Renal cortex interstitium (tissue), 15 donors: ENCODE measurements around the gene TMEM198. TPM values are rescaled to one million over a fixed set of nuclear protein-coding genes. Genes with fewer than 3 reads are reported as not detected.
A peak's percentile ranks its signal among the peaks of the same experiment; 100 is the strongest.

Experiments used
- DNase-seq, 11 donors: peaks; one replicate each; pipeline ENCODE4 v3.0.0-alpha.2; 2013; ENCODE audit warnings: low read depth in 9 of 11, low spot score in 4 of 11; ENCODE audit errors: extremely low read depth in 1 of 11
- long read RNA-seq, 16 experiments: transcript quantifications; one replicate each; lab custom pipeline, GENCODE V29; 2026
- polyA plus RNA-seq, 3 donors: library from polyadenylated mRNA; unstranded; fragments of 120-200 nt; gene quantifications; one replicate each; pipeline ENCODE4 v1.2.1, GENCODE V29; 2013; ENCODE audit not compliant: insufficient read length in 3 of 3

Gene TMEM198, protein sequence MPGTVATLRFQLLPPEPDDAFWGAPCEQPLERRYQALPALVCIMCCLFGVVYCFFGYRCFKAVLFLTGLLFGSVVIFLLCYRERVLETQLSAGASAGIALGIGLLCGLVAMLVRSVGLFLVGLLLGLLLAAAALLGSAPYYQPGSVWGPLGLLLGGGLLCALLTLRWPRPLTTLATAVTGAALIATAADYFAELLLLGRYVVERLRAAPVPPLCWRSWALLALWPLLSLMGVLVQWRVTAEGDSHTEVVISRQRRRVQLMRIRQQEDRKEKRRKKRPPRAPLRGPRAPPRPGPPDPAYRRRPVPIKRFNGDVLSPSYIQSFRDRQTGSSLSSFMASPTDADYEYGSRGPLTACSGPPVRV
- polyA plus RNA-seq = 1 to 10 TPM; 2.2 to 3.7 (median 3.6) TPM
- long read RNA-seq, donor 1 = 0 reads
- long read RNA-seq, donor 2 = 0 reads
- long read RNA-seq, donor 3, partial matches to known transcripts = 0 of 1 reads
- long read RNA-seq, donor 3, other reads (novel, unspliced or antisense) = 0 of 1 reads
- long read RNA-seq, donor 4, partial matches to known transcripts = 0 of 2 reads
- long read RNA-seq, donor 4, other reads (novel, unspliced or antisense) = 0 of 2 reads
- long read RNA-seq, donor 5 = 0 reads
- long read RNA-seq, donor 6, partial matches to known transcripts = 72 of 118 reads
- long read RNA-seq, donor 6, other reads (novel, unspliced or antisense) = 45 of 118 reads
- long read RNA-seq, donor 7 = 0 reads
- long read RNA-seq, donor 8, partial matches to known transcripts = 0 of 2 reads
- long read RNA-seq, donor 8, other reads (novel, unspliced or antisense) = 0 of 2 reads
- long read RNA-seq, donor 9 = 0 reads
- long read RNA-seq, donor 10 = 0 reads
- long read RNA-seq, donor 11, partial matches to known transcripts = 0 of 1 reads
- long read RNA-seq, donor 11, other reads (novel, unspliced or antisense) = 0 of 1 reads
- long read RNA-seq, donor 12 = 0 reads
- long read RNA-seq, donor 13, partial matches to known transcripts = 104 of 105 reads
- long read RNA-seq, donor 13, other reads (novel, unspliced or antisense) = 0 of 105 reads
- long read RNA-seq, donor 14 = 0 reads
- long read RNA-seq, donor 15, partial matches to known transcripts = 0 of 1 reads
- long read RNA-seq, donor 15, other reads (novel, unspliced or antisense) = 0 of 1 reads
- long read RNA-seq, donor 16, partial matches to known transcripts = 0 of 1 reads
- long read RNA-seq, donor 16, other reads (novel, unspliced or antisense) = 0 of 1 reads

DNA sequence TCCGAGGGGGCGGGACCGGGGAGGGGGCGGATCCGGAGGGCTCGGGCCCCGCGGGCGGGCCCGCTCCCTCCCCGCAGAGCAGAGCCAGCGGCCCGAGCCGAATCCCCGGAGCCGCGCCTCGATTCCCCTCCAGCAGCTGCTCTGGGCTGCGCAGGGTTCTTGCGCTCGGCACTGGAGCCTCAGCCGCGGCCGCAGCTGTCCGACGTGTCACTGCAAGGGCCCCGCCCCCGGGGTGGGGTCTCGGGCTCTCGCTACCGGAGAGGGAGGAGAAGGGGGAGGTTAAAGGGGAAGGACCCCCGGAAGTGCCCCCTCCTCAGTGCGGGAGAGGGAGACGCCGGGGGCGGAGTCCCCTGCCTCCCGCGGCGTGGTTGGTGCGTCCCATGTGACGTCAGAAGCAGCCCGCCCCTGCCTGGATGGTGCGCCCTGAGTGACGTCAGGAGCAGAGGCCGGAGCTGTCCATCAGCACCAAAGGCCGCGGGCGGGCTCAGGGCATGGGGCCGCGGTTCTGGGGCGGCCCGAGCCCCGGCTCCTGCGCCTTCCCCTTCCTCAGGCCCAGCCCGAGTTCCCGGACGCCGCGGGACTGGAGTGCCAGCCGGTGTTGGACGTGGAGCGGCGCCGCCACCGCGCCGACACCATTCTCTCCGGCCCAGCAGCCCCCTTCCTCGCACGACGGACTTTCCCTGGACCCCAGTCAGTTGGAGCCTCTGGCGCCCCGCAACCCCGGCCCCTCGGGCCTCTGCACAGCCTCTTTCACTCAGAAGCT lies at the start of gene TMEM198, which contains the start of gene CHPF:
Gene TMEM198 (plus strand): TSS at position 433 of the 763 bp plus-strand sequence. CDS start 700 bp downstream, outside the sequence.
Gene CHPF (minus strand): TSS at position 214 of the 763 bp plus-strand sequence. CDS start 271 bp downstream, outside the sequence.
- DNase-seq = peak; percentile 93 to 98 (median 97)

DNA sequence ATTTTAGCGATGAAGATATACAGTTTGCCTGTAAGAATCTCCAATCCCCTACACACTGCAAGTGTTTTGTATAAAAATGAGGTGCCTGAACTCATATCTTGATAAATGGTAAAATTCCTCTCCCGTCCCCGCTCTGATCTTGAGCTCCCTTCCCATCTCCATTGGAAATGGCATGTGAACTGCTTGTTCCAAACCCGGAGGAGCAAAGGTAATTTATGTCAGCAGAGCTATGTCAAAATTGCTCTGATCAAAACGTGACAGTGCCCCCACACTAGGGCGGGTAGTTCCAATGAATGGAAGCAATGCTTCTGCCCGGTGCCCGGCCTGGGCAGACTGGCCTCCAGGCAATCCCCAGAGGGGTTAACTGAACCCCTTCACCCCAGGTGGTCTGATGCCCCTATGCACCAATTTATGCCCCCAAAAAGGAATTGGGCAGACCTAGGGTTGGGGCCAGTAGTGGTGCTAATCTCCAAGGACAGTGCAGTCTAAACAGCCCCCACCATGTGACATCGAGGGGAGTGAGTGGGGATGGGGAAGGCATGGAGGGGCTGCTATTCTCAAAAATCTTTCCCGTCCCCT lies 48.8 kb upstream of the TMEM198 start:
- DNase-seq = no peak

DNA sequence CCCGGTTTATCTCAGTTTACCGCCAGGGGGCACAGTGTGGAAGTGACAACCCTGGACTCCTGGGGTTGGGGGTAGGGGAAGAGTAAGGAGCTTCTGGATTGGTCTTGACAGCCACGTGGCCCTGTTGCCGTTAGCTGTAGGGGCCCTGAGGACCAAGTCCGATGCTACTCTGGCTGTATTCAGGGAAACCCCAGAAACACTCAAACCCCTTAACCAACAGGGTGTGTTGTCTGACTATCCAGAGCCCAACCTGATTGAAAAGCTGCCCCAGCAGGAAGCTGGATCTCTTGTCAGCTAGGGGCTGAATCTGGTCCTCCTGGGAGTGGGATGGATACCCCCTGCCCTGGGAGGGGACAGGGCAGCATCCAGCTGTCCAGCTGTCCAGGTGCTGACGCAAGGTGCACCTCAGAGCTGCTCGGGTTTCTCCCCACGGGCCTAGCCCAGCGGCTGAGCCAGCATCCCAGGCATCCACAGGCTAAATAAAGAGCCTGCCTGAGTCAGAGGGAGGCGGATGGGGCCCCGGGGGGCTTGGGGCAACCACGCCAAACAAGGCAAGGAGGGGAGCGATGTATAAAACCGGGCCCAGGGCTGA lies 48.2 kb upstream of the TMEM198 start:
- no peak for DNase-seq

DNA sequence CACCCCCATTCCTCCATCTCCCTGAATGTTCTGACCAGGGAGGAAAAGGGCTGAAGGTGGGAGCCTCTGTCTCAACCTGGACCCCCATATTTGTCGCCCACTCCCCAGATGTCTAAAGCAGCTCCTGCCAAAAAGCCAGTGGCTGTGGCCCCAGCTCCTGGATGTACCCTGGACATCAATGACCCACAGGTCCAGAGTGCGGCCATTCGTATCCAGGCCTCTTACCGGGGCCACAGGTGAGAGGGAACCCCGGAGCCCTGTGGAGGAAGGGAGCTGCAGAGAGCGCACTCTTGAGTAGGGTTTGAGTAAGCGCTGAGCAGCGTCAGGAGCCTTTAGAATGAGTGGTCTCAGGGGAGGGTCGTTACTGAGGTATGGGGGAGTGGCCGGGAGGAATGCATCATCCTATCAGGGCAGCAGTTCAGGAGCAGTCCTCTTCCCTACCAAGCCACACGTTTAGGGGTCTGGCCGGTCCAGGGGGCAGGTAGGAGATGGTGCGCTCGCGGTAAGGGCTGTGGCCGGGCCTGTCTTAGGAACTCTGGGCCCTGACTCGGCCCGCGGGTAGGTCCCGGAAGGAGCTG lies 47.5 kb upstream of the TMEM198 start:
- DNase-seq = no peak

DNA sequence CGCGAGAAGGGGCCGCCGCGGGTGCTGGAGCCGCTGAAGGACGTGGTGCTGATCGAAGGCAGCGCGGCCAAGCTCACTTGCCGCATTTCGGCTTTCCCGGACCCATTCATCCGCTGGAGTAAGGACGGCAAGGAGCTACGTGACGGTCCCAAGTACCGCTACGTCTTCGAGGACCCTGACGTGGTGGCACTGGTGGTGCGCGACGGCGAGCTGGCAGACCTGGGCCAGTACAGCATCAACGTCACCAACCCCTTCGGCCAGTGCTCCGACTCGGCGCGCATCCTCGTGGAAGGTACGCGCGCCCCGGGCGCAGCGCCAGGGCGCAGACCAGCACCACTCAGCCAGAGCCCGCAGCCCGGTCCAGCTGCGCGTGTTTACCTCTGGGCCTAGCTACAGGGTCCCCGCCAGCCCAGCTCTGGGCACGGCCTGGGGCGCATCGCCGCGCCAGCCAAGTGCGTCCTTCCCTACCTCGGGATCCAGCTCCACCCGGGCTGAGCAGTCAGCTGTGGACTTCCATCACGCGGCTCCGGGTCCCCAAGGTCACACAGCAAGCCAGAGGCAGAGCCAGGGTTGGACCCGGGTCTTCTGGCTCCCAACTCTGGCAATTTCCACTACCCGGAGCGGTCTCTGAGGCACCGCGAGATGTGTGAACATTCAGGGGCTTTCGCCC lies 46.9 kb upstream of the TMEM198 start:
- no peak for DNase-seq

DNA sequence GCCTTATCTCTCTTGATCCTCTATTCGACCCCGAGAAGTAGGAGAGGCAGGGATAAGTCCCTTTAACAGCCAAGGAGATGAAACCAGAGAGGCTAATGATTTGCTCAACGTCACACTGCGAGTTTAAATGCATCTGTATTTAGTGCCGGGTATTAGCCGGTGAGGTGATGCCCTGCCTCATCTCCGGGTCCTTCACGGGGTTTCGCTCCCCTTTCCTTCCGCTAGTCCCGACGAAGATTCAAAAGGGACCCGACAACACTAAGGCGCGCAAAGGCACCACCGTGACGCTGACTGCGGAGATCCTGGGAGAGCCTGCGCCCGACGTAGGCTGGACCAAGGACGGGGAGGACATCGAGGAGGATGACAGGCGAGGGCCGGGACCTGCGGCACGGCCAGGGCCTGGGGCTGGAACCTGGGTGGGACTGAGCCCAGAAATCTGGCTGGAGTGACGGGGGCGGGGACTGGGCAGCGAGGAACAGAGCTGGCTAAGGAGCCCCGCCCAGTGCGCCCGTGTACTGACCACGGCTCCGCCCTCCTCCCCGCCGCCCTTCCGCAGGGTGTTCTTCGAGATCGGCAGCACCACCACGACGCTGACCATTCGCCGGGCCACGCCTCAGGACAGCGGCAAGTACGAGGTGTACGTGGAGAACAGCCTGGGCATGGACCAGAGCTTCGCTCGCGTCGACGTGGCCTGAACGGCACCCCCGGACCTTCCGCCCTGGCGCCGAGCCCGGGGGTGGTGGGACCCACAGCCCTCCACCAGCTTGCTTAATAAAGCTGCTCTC lies 46.1 kb upstream of the TMEM198 start:
- no peak for DNase-seq

DNA sequence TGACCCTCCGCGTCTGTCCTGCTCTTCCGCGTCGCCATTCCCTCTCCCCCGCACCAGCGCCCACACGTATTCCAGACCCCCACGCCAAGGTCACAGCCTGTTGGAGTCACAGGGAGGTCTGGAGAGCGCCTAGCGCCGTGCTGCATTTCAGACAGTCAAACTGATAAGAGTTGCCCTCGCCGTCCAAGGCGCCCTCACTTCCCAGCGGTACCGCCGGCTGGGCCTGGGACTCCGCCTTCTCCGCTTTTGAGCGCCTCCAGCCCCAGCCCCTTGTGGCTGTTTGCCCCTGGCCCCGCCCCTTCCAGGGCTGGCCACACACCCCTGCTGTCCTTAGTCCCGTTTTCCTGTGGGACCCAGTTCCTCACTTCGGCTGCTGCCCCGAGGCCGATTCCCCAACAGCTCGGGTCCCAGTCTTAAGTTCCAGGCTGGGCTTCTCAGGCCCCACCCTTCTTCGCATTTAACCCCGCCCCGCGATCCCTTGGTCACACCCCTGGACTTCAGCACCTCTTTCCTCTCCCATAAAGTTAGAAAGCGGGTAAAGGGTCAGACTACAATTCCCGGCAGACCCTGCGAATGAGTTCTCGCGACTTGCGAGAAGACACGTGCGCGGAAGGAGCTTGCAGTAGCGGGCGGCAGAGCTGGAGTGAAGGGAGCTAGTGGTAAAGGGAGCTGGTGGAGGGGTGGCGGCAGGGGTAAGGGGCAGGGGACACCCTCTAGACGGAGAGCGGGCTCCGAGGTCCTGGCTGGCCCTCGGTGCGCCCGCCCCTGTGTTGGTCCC lies 45.4 kb upstream of the TMEM198 start, which contains the start of gene GMPPA:
Gene GMPPA (plus strand): TSS at position 612 of the 778 bp plus-strand sequence. CDS start 1,085 bp downstream, outside the sequence.
- DNase-seq = peak; percentile 93 to 98 (median 96)

DNA sequence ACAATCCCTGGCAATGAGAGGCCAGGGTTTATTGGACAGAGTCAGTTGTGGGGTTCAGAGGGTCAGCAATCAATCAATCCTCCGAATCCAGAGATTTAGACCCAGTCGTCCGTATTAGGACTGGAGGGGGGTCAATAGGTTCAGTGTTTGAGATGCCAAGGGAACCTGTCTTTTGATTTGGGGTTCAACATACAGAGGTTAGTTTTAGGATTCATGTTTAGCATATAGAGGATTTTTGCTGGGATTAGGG lies 44.8 kb upstream of the TMEM198 start:
- DNase-seq = no peak

DNA sequence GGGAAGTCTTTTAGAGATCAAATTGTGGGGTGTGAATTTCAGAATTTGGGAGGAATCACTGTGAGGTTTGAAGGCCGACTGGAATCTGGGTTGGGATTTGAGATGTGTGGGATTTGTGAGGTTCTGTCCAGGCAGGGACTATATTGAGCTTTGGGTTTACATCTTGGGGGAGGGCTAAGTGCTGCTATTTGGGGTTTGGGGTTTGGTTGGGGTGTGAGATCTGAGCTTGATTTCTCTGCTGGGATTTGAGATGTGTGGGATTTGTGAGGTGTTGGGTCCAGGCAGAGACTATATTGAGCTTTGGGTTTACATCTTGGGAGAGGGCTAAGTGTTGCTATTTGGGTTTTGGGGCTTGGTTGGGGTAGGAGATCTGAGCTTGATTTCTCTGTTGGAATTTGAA lies 44.3 kb upstream of the TMEM198 start:
- DNase-seq = no peak

DNA sequence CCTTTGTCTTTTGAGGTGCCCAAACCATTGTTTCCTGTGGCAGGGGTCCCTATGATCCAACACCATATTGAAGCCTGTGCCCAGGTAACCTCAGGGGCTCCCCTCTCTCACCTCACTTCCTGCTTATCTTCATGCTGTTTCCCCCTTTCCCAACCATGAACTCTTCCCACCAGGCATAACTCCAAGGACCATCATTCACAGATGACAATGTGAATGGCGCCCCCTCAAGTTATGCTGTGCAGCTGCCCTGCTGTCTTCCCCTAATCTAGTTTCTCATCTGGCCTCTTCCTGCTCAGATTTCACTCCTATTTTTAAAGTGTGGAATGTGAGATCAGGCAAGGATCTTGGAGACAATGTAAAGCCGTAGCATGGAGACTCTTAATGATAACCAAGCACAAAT lies 43.7 kb upstream of the TMEM198 start:
- no peak for DNase-seq

DNA sequence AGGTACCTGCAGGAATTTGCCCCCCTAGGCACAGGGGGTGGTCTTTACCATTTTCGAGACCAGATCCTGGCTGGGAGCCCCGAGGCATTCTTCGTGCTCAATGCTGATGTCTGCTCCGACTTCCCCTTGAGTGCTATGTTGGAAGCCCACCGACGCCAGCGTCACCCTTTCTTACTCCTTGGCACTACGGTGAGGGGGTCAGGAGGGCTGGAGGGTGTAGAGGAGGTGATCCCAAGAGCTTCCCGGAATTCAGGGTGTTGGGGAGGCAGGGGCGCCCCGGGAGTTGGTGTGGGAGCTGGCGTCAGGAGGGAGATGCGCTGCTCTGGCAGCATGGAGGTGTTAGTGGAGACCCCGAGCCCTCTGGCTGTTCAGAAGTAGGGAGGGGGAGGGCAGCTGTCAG lies 42.0 kb upstream of the TMEM198 start:
- no peak for DNase-seq

DNA sequence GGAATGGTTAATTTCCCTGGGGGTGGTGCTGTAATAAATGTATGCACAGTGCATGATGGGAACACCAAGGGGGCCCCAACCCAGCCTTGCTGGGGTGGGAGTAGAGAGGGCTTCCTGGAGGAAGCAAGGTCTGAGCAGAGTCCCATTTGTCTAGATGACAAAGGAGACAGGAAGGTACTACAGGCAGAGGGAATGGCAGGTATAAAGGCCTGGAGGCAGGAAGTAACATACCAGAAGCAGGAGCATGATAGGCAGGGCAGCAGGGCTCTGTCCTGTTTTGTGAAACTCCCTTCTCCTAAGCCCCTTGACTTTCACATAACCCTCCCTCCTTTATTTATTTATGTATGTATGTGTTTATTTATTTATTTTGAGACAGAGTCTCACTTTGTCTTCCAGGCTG lies 41.2 kb upstream of the TMEM198 start:
- no peak for DNase-seq

DNA sequence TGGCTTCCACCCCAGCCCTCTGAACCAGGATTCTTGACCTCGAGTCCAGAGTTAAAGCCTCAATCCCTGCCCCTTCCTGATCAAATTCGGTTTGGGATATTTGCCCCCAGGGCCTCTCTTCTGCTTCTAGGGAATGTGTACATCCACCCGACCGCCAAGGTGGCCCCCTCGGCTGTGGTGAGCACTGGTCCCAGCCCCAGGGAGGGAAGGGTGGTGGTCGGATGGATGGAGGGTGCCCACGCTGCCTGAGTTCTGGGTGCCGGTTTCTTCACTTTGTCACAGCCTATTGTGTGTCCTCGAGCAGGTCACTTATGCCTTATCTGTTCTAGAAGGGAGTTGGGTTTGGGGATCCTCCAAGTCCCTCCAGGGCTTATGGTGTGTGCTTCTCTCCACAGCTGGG lies 38.2 kb upstream of the TMEM198 start:
- DNase-seq = no peak

DNA sequence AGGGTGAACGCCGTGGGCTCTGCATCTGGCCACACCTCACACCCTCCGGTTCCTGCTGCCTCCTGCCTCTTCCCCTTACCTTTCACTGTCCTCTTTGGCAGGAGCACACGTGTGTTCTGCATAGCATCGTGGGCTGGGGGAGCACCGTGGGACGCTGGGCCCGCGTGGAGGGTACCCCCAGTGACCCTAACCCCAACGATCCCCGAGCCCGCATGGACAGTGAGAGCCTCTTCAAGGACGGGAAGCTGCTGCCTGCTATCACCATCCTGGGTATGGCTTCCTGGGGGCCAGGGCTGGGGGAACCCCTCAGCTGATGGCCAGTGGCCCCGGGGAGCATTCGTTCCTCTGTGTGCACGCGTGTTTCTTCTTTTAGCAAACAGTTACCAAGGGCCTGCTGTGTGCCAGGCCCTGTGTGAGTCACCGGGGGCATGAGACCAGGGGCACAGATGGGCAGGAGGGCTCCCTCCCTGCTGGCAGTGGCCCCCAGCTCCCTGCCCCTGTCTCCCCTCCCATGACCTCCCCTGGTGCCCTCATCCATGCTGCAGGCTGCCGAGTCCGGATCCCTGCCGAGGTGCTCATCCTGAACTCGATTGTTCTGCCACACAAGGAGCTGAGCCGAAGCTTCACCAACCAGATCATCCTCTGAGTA lies 37.6 kb upstream of the TMEM198 start:
- no peak for DNase-seq
